ENCODE data around the gene TMUB2.
"Not testable (repeated sequence)": the region's sequence is repeated elsewhere in the genome, so short reads cannot be mapped to it uniquely, and the experiment has no call there.

The TMUB2 gene

GRCh38 chr17:44216694-44217093, 29.9 kb downstream of the TMUB2 start:
- in situ Hi-C loops (cut with MboI; ENCODE audit: low sequenced_read_pairs), result loop anchor here (25.0 kb wide), 1 partner anchor 296 kb away; the partner anchor contains the start of gene GPATCH8

GRCh38 chr17:44217738-44218343, 31.1 kb downstream of the TMUB2 start:
- in situ Hi-C loops (cut with MboI; ENCODE audit: low sequenced_read_pairs), result loop anchor here (25.0 kb wide), 1 partner anchor 294 kb away; the partner anchor contains the start of gene GPATCH8

- in situ Hi-C loops (cut with MboI; ENCODE audit: low sequenced_read_pairs), result loop anchor here (25.0 kb wide), 1 partner anchor 294 kb away; the partner anchor contains the start of gene GPATCH8
These were observed 31.8 kb downstream of the TMUB2 start for GRCh38 chr17:44218344-44219107.

- in situ Hi-C loops (cut with MboI; ENCODE audit: low sequenced_read_pairs), result loop anchor here (25.0 kb wide), 1 partner anchor 293 kb away; the partner anchor contains the start of gene GPATCH8
These were observed 32.4 kb downstream of the TMUB2 start for GRCh38 chr17:44219108-44219615.

GRCh38 chr17:44219616-44220212, 32.9 kb downstream of the TMUB2 start, which contains the start of gene UBTF:
Gene UBTF, minus strand, starts transcription at chr17:44219675. Its CDS starts 1,446 bp downstream, at chr17:44218229.
- in situ Hi-C loops (cut with MboI; ENCODE audit: low sequenced_read_pairs), result loop anchor here (10.0 to 25.0 kb wide), 2 partner anchors 105 to 293 kb away; partner anchors contain the start of genes GPATCH8 and SLC25A39

GRCh38 chr17:44220213-44221083, 33.7 kb downstream of the TMUB2 start:
- in situ Hi-C loops (cut with MboI; ENCODE audit: low sequenced_read_pairs), result loop anchor here (10.0 to 25.0 kb wide), 2 partner anchors 104 to 292 kb away; partner anchors contain the start of genes GPATCH8 and SLC25A39

- in situ Hi-C loops (cut with MboI; ENCODE audit: low sequenced_read_pairs), result loop anchor here (10.0 to 25.0 kb wide), 2 partner anchors 104 to 291 kb away; partner anchors contain the start of genes GPATCH8 and SLC25A39
These were observed 34.5 kb downstream of the TMUB2 start for GRCh38 chr17:44221084-44221861.

- in situ Hi-C loops (cut with MboI; ENCODE audit: low sequenced_read_pairs), result loop anchor here (10.0 to 25.0 kb wide), 2 partner anchors 103 to 291 kb away; partner anchors contain the start of genes GPATCH8 and SLC25A39
These were observed 35.0 kb downstream of the TMUB2 start for GRCh38 chr17:44221862-44222111.

- in situ Hi-C loops (cut with MboI; ENCODE audit: low sequenced_read_pairs), result loop anchor here (10.0 to 25.0 kb wide), 2 partner anchors 103 to 290 kb away; partner anchors contain the start of genes GPATCH8 and SLC25A39
These were observed 35.5 kb downstream of the TMUB2 start for GRCh38 chr17:44222112-44222869.

GRCh38 chr17:44223541-44224071, 36.8 kb downstream of the TMUB2 start:
- in situ Hi-C loops (cut with MboI; ENCODE audit: low sequenced_read_pairs), result loop anchor here (10.0 to 25.0 kb wide), 2 partner anchors 101 to 289 kb away; partner anchors contain the start of genes GPATCH8 and SLC25A39

- in situ Hi-C loops (cut with MboI; ENCODE audit: low sequenced_read_pairs), result loop anchor here (10.0 kb wide), 1 partner anchor 96 kb away; the partner anchor contains the start of gene SLC25A39
These were observed 42.3 kb downstream of the TMUB2 start for GRCh38 chr17:44229090-44229489.

GRCh38 chr17:44230140-44230539, 43.4 kb downstream of the TMUB2 start:
- in situ Hi-C loops (cut with MboI; ENCODE audit: low sequenced_read_pairs), result no loop called here

GRCh38 chr17:44232061-44232460, 45.3 kb downstream of the TMUB2 start:
- in situ Hi-C loops (cut with MboI; ENCODE audit: low sequenced_read_pairs), result no loop called here

- in situ Hi-C loops (cut with MboI; ENCODE audit: low sequenced_read_pairs), result no loop called here
These were observed 46.8 kb downstream of the TMUB2 start for GRCh38 chr17:44233582-44233981.

- in situ Hi-C loops (cut with MboI; ENCODE audit: low sequenced_read_pairs), result no loop called here
These were observed 48.8 kb downstream of the TMUB2 start for GRCh38 chr17:44235583-44235936.

- in situ Hi-C loops (cut with MboI; ENCODE audit: low sequenced_read_pairs), result no loop called here
These were observed 49.7 kb downstream of the TMUB2 start for GRCh38 chr17:44236444-44236991.

GRCh38 chr17:44237886-44238285, 51.1 kb downstream of the TMUB2 start:
- in situ Hi-C loops (cut with MboI; ENCODE audit: low sequenced_read_pairs), result not testable (repeated sequence)

GRCh38 chr17:44241106-44241624, 54.4 kb downstream of the TMUB2 start:
- in situ Hi-C loops (cut with MboI; ENCODE audit: low sequenced_read_pairs), result no loop called here
